ENCODE data around the gene COL24A1. TPM values are rescaled to one million over a fixed set of nuclear protein-coding genes. Genes with fewer than 3 reads are reported as not detected.
"Not testable (repeated sequence)": the region's sequence is repeated elsewhere in the genome, so short reads cannot be mapped to it uniquely, and the experiment has no call there.

The COL24A1 gene
- polyA plus RNA-seq, 1 donor: 3.8 TPM

DNA sequence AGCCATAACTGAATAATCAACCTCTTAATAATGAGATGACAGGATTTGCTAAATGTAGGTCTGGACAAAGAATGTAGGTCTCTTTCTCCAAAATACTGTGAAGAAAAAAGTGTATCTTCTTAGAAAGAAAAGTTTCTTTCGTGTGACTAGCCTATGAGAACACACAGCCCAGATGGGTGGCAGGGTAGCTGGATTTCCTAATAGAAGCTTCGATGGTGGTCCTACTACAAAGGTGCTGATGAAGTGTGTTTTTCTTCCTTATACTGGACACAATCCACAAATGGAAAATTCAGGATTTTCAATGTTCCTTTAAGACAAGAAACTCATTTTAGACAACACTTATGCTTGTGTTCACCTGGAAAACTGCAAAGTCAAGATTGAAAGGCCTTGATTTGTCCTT lies 358.2 kb downstream of the COL24A1 start:
- no peak for DNase-seq

DNA sequence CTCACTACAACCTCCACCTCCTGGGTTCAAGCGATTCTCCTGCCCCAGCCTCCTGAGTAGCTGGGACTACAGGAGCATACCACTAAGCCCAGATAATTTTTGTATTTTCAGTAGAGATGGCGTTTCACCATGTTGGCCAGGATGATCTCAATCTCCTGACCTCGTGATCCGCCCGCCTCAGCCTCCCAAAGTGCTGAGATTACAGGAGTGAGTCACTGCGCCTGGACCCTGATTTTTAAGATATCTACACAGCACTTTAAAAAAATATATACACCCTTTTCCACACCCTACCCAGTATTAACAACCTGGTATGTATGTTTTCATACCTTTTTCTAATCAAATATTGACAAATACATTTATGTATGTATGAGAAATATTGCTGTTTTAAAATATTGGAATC lies 379.6 kb downstream of the COL24A1 start:
- DNase-seq: not testable (repeated sequence)

DNA sequence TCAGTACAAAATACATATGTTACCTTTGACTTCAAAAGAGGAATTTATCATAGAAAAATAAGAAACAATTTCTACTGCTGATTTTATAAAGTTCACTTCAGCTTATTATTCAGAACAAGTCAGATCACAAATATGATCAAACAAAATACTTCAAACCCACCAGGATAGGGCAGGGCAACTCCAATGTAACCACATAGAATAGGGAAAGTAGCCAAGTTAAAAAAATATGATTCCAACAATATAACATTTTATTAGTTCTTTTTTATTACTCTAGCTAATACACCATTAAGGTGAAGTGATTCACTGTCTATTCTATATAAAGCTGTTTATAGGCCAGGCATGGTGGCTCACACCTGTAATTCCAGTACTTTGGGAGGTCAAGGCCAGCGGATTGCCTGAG lies 393.8 kb downstream of the COL24A1 start:
- no peak for DNase-seq

DNA sequence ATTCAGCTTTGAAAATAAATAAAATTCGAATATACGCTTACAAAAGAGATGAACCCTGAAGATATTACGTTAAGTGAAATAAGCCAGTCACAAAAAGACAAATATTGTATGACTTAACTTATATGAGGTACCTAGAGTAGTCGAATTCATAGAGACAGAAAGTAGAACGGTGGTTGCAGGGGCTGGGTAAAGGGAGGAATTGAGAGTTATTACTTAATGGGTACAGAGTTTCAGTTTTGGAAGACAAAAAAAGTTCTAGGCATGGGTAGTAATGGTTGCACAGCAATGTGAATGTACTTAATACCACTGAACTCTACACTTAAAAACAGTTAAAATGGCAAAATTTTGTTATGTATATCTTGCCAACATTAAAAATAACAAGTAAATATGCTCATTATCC lies 399.7 kb downstream of the COL24A1 start:
- DNase-seq: no peak

DNA sequence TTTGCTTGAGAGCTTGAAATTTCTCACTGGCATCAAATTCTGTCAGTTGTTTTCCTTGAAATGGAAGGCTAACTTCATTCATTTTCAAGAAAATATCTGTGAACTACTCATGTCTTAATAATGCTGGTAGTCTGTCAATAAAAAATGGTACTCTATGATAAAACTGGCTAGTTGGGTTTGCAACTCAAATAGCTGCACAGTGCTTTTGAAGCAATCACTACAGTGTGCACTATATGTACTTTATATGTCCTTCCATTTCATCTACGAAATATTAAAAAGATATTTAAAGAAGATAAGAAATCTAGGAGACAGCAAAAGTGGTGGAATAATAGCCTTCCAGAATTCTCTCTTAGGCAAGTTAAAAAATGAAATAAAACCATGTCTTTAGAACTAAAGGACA lies 408.5 kb downstream of the COL24A1 start:
- DNase-seq: no peak

DNA sequence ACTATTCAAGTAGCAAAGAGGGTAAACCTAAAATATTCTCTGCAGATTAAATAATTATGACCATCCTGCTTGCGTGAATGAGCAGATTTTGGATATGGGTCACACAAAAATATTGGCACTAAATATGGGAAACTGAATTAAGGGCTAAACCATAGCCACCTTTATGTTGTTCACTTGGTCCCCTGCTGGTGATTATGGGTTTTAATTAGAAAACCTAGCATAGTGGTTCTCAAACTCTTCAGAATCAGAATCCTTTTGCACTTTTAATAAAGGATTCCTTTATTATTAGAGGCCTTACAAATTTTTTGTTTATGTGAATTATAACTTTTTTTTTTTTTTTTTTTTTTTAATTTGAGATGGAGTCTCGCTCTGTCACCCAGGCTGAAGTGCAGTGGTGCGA lies 409.8 kb downstream of the COL24A1 start:
- no peak for DNase-seq

DNA sequence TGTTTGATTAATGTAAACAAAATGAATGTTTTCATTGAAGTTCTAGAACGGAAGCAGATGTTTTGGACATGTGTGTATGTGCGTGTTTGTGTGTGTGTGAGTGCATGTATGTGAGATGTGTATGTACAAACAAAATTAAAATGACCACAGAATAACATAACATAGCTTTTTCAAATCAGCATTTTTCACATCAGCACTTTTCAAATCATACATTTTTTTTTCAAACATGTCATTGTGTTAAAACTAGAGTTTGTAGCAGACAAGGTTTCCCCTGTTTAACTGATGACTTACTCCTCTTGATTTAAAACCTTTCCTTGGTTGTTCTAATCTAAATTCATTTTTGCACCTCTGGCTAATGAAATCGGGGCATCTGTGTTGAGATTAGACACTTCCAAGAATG lies 412.8 kb downstream of the COL24A1 start:
- DNase-seq: no peak

DNA sequence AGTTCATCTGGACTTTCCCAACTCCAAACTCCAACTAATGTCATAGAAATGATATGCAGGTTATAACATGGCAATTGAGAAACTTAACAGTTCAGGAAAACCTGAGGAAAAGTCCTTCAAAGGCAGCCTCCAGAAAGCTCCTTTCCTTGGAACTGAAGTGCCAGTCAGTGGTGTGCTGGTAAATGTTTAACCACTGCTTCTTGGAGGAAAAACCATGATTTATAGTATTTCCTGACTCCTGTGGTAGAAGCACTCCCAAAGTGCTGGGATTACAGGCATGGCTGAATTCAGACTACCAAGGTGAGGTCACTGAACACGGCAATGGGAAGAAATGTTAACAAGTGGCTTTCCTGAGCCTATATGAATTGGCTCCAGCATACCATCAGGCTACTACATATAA lies 421.6 kb downstream of the COL24A1 start:
- DNase-seq: no peak

DNA sequence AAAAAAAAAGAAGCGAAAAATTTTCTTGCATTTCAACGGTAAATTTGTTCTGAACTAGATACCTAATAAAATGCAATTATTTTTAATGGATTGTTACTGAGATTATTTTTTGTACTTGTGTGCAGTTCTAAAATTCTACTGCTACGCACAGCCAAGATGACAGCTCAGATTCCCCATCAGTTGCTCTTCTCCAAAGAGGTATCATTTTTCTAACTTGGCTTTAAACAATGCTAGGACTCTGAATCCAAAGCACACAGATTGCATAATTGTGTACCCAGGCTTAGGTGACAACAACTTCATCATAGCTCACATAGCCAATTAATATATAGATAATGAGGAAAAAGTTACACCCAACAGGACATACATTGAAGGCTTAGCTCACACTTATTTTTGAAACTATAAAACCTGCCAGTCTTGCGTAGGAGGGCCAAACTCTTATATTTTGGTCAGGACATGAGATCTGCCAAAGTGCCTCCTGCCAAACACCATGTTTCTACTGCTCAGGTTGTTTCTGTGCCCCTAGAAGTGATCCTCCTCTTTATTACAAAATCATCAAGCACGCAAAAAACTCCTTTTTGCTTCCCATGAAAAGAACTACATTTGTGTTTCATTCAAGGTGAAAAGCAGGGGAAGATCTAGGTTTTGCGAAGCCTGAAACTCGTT lies 437.8 kb downstream of the COL24A1 start:
- no peak for DNase-seq

DNA sequence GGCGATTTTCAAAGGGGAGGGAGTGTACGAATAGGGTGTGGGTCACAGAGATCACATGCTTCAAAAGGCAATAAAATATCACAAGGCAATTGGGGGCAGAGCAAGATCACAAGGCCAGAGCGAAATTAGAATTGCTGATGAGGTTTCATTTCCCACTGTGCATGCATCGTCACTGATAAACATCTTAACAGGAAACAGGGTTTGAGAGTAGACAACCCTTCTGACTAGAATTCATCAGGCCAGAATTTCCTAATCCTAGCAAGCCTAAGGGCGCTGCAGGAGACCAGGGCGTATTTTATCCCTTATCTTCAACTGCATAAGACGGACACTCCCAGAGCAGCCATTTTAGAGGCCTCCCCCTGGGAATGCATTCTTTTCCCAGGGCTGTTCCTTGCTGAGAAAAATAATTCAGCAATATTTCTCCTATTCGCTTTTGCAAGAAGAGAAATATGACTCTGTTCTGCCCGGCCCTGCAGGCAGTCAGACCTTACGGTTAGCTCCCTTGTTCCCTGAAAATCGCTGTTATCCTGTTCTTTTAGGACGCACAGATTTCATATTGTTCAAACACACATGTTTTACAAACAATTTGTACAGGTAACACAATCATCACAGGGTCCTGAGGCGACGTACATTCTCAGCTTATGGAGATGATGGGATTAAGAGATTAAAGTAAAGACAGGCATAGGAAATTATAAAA lies 442.0 kb downstream of the COL24A1 start:
- DNase-seq: not testable (repeated sequence)

DNA sequence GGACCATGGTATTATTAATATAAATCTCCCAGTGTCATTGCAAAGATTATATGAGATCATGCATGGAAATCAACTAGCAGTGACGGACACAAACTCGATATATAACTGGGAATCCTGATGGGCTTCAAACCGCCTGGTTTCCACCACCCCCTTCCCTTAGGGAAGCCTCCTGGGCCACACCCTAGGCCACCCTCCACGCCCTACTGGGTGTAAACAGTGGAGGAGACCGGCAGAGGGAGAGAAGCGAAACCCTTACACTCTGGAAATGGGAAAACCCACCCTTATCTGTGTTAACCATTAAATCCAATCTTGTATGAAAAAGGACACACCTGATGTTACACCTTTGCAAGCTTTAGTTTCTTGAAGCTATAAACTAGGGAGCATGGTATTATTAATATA lies 447.7 kb downstream of the COL24A1 start:
- DNase-seq: no peak

DNA sequence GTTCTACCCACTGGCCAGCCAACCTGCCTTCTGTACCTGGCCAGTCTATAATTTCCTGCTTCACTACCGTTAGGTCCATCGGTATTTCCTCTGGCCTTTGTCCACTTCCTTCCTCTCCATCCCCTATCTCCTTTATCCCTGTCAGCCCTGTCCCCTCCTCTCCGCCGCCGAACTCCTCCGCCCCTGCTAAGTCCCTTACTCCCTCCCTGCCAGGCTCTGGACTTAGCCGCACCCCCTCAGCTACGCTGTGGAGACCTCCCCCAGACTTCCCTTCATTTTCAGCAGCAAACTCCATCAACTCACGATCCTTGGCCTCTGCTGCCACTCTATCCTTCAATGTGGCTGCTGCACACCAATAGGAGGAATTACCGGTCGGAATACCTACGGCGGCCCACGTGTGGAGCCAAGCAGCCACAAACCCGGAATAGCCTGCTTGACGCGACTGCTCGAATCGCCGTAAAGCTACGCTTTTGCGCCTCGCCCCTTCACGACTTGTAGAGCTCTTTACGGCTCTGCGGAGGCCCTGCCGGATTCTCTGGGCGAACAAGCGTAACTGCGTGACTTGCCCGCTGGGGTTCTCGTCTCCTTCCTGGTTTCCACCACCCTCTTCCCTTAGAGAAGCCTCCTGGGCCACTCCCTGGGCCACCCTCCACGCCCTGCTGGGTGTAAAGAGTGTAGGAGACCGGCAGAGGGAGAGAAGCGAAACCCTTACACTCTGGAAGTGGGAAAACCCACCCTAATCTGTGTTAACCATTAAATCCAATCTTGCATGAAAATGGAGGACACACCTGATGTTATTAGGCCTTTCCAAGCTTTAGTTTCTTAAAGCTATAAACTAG lies 448.4 kb downstream of the COL24A1 start, which contains the start of gene ZNHIT6:
Gene ZNHIT6 (minus strand): TSS at position 444 of the 839 bp plus-strand sequence. CDS start 149 bp downstream, at position 295.
- peak; percentile 90 for DNase-seq

DNA sequence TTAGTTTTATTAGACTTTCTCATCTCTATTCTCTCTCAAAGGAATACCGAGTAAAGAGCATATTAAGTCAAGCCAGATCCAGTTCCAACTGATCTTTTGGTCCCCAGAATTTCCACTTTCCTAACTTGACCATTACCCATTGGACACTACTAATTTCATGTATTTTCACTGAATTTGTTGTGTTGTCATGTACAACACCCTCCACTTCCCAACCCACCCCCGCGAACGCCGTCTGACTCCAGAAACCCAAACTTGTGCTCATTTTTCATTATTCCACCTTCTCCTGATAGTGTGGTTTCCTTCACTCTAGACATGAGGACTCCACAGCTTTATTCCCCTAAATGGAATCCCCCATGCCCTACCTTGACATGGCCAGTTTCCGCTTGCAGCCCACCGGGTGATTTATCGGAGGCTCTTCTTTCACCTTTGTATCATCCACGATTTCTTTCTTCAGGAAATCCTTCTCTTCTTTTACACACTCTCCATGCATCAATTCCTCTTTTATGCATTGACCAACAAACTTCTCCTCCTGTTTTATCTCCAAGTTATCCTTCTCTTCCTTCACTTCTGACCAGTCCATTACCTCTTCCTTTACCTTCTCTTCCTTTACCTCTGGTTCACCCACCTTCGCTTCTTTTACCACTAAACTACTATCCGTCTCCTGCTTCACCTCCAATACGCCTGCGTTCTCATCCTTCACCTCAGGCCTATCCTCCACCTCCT lies 449.1 kb downstream of the COL24A1 start:
- DNase-seq: no peak

DNA sequence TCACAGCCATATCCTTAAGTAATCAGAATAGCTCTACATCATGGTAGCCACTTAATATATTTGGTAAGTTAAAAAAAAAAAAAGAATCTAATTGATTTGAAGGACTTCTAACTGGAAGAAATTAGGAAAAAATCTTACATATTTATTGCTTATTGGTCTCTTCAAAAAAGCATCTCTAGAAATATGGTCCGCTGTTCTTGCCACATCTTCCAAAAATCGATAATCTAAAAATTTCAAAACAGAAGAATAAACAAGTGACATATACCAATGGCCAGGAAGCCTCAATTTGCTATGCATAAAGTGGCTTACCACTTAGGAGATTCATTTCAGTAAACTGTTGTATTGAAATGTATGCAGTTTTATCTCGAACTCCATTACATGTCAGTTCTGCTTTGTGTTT lies 450.6 kb downstream of the COL24A1 start:
- DNase-seq: no peak

DNA sequence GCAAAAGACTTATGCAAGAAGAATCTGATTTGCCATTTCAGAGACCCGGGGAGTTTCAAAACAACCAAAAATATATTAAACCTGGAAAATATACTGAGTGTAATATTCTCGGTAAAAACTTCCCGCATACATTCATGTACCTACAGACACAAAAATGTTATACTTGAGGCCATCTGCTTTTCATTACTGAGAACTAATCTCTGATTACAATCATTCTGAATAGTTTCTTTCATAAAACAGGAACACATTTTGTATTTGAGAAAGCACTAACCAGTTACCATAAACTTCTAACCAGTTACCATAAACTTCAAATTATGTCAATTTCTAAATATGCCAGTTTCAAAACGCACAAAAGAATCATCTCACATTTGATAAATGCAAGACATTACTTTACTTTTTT lies 456.1 kb downstream of the COL24A1 start:
- DNase-seq: no peak

DNA sequence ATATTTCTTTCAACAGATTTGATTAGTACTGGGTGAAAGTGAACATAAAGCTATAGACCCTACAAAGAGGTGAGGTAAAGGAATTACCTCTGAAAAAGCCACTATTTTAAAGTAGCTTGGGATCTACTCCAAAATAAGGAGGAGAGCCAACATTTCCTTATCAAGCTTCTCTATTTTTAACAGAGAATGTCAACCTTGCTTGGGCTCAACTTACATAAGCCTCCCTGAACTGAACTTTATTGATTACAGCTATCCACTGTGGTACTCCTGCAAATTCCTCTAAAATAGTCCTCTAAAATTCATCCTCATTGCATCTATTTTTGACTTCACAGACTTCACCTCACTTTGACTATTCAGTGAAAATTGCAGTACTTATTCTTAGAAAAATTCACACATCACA lies 458.7 kb downstream of the COL24A1 start:
- no peak for DNase-seq

DNA sequence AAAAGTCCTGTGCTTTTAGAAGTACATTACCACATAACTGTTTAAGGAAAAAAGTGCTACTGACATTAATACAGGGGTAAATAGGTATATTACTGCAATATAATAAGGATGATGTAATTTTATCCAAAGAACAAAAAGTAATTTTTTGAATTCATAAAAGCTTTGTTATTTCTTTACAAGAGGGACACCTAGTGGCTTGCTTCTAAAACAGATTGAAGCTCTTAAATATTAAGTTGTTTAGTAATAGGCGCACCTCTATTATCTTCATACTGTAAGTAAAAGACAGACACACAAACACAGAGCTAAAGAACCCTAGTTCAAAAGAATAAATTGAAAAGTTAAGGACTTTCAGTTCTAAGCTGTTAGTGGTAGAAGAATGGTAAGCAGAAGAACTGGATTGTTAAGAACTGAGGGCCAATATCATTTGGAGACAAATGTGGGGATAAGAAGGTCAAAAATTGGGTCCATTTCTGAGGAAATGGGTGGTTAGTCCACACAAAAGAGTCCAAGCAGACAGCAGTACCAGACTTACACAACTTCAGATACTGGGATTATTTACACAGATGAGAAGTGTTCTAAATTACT lies 463.8 kb downstream of the COL24A1 start:
- DNase-seq: no peak

DNA sequence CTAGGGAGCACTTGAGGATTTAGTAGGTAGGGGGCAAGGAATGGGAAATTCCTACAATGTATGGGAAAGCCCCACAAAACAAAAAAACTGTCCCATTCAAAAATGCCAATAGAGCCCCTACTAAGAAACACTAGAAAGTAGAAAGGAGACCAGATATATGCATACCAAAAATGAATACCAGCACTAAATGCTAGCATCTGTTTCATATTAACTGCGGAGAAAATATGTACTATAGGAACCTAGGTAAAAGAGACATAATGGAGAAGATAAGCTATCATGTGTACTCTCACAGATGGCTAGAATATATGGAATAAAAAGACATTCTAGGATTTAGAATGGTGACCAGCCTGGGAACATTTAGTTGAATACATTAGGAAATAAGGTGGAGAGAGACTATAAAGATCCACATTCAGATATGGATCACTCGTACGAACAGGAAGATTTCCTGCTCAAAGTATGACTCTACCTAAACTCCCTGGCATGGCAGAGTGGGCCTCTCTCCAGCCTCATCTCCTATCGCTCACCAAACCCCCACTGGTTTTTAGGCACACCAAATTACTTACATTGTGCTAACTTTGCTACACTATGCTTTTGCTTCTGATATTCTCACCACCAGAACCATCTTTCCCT lies 466.7 kb downstream of the COL24A1 start:
- DNase-seq: no peak

DNA sequence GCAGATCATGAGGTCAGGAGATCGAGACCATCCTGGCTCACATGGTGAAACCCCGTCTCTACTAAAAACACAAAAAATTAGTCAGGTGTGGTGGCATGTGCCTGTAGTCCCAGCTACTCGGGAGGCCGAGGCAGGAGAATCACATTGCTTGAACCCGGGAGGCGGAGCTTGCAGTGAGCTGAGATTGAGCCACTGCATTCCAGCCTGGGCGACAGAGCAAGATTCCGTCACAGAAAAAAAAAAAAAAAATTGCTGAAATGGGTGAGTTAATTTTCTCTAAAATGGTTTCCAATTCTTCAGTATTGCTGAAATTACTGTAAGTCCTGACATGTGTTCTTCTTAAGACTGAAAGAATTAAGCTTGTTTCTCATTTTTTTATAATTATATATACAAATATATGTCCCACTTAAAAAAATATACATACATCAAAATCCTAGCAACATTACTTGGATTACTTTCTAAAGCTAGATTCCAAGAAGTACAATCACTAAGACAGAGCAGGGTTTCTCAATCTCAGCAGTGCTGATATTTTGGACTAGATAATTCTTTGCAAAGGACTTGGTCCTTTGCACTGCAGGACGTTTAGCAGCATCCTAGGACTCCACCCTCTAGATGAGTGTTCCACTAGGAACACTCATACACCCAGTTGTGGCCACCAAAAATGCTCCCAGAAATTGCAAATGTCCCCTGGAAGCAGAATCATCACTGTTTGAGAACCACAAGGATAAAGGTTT lies 473.1 kb downstream of the COL24A1 start:
- no peak for DNase-seq

DNA sequence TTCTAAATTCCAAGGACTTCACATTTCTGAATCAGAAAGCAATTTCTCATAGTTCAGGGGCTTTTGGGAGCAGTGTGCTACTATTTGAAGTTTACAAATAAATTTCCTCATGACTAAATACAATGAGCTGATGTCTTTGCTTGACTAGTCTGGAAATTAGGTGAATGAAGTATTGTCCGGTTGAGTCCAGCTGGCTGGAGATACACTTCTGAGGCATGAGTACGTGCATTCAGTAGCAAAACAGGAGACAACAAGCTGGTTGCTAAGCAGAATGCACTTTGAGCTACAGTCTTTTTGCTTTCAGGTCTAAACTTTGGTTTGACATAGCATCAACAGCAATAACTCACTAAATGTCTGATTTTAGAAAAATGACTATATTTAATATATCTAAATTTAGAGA lies 475.5 kb downstream of the COL24A1 start:
- peak; percentile 41 for DNase-seq

Data from hindlimb muscle (tissue), 1 donor.